Glomerular visceral epithelial cell (primary cell): ENCODE results near the gene KIDINS220.

Experiments
- DNase-seq: peaks from one replicate; pipeline ENCODE4 v3.0.0-alpha.2; 2016; ENCODE audit errors: extremely low spot score

Gene KIDINS220

DNA sequence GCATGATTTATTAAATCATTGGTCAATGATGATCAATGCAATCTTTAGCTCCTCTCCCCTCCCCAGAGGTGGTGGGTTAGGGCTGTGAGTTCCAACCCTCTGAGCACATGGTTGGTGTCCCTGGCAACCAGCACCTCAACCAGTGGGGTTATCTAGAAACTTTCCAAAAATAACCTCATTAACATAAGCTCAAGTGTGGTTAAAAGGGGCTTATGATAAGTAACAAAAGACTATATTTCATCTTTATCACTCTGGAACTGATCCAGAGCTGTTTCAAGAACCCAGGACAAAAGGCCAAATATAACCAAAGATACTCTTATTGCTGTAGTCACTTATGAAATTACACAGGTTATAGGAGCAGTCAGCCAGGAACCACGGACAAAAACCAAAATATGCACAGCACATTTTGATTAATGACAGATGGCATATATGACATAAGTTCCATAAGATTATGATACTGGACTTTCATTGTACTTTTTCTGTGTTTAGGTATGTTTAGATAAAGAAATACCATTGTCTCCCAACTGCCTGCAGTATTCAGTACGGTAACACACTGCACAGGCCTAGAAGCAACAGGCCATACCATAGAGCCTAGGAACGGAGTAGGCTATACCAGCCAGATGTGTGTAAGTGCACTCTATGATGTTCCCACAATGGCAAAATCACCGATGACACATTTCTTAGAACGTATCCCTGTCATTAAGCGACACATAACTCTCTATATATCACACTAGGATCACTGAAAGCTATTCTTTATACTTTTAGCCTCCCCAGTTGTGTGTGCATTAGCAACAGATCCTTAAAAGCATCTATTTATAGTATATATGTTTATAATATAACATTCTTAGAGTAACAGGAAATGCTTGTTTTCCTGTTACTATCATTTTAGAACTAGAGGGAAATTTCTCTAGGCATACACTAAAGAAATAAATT lies 31.9 kb downstream of the KIDINS220 start:
- no peak for DNase-seq

DNA sequence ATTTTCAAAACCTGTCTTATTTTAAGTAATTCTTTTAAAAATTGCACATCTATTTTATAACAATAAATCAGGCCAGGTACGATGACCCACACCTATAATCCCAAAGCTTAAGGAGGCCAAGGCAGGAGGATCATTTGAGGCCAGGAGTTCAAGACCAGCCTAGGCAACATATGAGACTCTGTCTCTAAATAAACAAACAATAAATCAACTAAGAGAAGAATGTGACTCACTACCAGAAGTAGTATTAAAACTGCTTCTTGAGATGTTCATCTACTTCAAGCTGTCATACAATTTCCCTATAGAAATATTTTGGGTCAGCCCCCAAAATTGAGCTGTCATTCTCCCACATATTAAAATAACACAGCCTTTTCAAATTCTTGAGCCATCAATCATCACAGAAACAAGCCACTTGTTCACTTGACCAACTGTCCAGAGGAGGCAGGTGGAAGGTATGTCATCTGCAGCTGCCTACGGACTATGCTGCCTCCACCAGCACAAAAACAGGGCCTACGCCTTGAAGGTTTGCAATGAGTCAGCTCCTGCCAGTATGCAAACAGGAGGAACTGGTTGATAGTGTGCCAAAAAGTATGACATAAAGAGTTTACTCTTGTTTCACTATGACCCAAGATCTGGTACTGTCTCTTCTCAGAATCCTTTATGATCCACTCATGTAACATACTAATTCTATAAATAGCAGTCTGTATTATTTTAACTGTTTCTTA lies 33.6 kb downstream of the KIDINS220 start:
- peak; percentile 75 for DNase-seq

DNA sequence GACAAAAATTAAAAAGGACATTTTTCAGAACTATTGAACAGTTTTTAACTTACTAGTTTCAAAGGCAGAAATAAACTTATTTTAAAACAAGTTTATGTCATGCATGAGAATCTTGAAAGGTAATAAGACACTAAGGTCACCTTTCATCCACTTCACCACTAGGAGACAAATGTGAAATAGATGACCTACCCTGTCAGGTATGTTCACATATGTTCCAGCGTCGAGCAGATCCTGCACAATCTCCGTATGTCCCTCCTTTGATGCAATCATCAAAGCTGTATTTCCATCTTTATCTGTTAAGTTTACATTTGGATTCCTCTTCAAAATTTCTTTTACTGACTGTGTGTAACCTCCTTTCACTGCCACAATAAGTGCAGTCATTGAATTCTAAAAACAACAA lies 34.7 kb downstream of the KIDINS220 start:
- no peak for DNase-seq

DNA sequence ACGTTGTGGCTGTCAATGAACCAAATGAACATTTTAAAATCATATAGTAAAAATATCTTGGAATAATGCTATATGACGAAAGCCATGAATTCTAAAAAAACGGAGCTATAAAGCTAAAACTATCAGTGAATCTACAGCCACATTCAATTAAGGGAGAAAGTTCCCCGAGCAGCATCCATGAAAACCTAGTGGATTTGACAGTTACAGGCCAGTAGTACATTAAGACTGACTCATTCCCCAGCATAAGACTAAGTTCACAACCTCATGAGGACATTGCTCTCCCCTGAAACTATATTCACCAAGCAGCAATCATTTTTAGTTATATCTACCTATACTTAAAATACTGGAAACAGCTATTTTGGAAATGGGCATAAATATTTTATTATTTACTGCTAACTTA lies 36.6 kb downstream of the KIDINS220 start:
- DNase-seq: no peak

GRCh38 chr2:8800218-8800617 lies 37.2 kb downstream of the KIDINS220 start:
- no peak for DNase-seq

- DNase-seq: no peak
Observed at GRCh38 chr2:8799004-8799403, 38.4 kb downstream of the KIDINS220 start.

GRCh38 chr2:8798393-8798792 lies 39.0 kb downstream of the KIDINS220 start:
- no peak for DNase-seq

- DNase-seq: no peak
Observed at GRCh38 chr2:8797682-8798081, 39.7 kb downstream of the KIDINS220 start.

DNA sequence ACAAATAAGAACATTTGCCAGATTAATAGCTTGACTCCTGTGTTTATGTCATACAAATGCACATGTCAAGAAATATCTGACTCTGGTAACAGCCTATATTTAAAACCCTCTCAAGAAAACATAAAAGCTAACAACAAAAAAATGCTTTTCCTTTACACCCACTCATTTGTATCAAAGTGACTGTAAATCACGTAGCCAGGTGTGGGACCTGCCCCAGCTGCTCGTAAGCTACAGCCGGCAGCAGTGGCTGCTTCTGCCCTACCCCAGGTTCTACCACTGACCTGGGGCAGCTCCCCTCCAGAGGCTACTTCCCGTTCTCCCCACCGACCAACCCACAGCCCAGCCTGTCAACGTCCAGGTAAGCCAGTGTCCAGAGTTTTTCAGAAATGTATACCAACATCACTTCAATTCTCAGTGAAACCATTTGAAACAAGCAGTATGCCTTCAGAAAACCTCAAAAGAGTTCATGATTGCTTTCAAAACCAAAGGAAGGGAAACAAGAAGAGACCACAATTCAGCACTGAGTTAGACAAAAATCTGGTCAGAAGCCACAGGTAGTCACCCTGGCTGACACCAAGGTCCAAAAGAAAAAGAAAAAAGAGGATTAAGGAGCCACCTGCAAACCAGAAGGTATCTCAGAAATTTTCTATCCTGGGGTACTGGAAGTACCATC lies 40.4 kb downstream of the KIDINS220 start:
- DNase-seq: no peak

- no peak for DNase-seq
Observed at GRCh38 chr2:8796315-8796848, 41.0 kb downstream of the KIDINS220 start.

DNA sequence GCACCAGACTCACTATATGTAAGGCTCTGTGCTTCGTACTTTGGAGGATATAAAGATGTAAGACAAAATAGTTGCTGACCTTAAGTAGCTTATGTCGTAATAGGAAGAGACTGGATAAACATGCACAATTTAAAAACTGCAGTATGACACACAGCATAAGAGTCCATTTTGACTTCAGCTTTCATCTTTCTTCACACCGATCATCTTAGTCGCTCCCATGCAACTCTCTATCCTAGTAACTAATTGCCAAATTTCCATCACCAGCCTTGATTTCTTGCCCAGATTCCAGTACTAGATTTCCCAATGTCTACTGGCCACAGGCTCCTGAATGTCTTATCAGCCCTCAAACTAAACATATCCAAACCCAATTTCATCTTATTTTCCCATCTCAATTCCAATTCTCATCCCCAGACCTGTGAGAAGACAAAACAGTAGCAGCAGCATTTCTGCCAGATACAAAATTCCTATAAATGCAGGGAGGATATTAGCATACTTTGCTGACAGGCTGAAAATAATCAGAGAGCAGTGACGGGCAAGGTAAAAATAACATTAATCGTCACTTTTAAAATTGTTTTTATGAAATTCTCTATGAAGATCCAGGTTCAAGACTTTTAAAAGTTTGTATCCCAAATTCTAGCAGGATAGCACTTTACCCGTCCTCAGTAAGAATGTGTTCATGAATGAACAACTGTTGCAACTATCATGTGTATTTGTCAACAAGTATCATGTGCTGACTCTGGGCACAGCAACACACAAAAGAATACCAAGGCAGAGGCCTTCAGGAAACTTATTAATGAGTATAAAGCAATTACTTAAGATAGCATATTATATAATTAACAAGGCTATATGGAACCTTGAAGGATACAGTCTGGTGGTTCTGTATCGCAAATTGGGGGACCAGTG lies 42.2 kb downstream of the KIDINS220 start:
- DNase-seq: no peak

- DNase-seq: no peak
Observed at GRCh38 chr2:8790739-8791162, 46.7 kb downstream of the KIDINS220 start.

DNA sequence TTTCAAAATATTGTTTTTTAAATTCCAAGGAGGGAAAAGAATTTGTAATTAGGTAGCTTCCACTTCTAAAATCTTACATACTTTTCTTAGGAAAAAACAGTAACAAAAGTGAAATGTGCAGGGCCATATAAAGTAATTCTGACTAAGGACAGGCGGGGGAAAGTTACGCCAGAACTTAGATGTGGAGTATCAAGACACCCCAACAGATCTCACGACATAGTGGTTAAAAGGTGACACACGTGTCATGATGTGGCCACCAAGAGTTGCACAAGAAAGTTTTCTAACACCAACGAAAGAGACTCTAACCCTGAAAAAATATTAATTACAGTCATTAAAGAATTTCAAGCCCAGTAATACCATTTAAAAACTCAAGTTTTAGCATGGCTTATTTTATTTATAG lies 51.0 kb downstream of the KIDINS220 start:
- no peak for DNase-seq

DNA sequence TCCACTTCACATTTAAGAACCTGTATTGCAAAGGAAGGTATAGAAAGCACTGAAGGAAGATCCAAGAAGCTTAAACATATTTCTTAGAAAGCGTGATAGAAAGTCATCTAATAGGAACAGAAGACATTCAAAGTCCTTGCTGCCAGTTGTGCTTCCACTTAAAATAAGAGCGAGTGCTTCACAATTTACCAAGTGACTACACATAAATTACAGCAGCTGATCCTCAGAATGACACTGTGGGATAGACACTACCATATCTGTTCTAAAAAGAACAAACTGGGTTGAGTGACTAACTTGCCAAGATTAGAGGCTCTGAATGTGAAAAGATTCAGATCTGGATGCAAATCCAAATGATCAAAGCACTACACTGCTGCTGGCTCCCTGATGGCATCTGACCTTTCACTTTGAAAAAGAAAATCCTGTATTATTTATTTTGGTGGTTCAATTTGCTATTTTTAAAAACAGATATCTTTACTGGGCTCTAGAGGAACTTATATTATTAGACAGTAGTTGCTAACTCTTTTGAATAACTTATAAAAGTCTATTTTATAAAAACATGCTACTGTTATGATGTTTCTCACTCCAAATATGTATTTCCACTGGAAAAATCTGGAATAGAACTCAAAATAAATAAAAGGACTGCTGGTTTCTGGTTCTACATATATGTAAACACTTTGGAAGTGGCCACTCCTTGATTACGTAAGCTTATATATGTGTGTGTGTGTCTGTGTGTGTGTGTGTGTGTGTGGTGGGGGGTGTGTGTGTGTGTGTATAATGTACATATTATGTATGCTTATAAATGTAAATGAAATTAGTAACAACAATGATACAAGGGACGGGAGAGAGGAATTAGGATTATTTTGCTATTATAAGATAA lies 57.4 kb downstream of the KIDINS220 start:
- no peak for DNase-seq

DNA sequence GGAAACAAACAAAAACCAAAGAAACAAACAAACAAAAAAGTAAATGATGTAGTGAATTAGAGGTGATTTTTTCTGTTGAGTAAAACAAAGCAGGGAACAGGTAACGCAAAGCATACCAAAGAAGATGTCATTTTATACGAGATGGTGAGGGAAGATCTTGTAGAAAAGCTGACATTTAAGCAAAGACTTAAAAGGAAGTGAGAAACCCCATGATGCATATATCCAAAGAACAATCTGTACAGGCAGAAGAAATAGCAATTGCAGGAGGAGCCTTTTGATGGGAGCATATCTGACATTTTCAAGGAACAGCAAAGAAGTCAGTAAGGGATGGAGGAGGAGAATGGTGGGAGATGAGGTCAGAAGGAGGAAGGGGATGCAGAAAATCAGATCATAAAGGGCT lies 63.0 kb downstream of the KIDINS220 start:
- no peak for DNase-seq

- DNase-seq: no peak
Observed at GRCh38 chr2:8767324-8767723, 70.1 kb downstream of the KIDINS220 start.

DNA sequence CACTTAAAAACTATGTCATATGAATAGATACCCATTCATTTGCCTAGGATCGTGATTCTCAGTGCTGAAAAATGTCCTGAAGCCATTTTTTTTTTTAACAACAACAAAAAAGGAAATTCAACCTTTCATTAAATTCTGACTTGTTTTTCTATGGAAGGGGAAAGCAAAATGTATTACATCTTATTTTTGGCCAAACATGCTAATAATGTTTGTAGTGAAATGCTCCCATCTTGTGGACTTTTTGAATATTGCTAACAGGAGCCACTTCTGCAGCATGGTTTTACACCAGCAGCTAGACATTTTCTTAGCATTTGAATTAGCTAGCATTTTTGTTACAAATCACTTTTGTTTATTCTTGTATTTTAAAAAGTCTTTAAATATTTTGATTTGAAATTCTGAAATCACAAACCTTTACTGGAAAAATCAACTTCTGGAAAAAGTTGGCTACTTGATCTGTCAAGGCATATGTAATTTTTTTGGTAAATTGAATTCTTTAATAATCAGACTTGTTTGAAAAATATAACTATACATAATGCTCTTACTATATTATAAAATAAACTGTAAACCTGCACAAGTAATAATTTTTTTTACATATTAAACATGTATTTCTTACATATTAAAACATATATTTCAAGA lies 75.8 kb downstream of the KIDINS220 start:
- DNase-seq: peak; percentile 22

- DNase-seq: no peak
Observed at GRCh38 chr2:8756716-8757115, 80.7 kb downstream of the KIDINS220 start.

DNA sequence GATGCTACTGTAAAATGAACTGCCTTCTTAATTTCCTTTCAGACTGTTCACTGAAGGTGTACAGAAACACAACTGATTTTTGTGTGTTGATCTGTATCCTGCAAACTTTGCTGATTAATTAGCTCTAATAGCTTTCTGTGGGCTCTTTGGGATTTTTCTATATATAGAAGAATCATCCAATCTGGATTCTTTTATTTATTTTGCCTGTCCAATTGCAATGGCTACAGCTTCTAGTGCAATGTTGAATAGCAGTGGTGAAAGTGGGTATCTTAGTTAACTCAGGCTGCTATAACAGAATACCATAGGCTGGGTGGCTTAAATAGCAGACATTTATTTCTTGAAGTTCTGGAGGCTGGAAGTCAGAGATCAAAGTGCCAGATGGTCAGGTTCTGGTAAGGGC lies 81.2 kb downstream of the KIDINS220 start:
- DNase-seq: no peak
